GM23338 (cell line): ENCODE measurements around the gene SUPT3H. TPM values are rescaled to one million over a fixed set of nuclear protein-coding genes. Genes with fewer than 3 reads are reported as not detected.

Experiments used
- ATAC-seq: fragments of 200-7000 bp; cut with Tn5 transposase; 3 replicates; pipeline ENCODE4 v1.9.1; 2020
- DNase-seq: peaks from one replicate; pipeline ENCODE4 v3.0.0-alpha.2; 2015; ENCODE audit warnings: low spot score
- H2AFZ ChIP-seq: fragments of 200-600 bp; sonication (generic); 2 replicates; pipeline ENCODE4 v1.8.0; 2016; ENCODE audit warnings: antibody characterized with exemption, mild to moderate bottlenecking, moderate library complexity
- H3F3A ChIP-seq: fragments of 200-600 bp; sonication (generic); replicated peaks from 2 replicates; pipeline ENCODE4 v1.8.0; 2017; ENCODE audit warnings: antibody characterized with exemption, mixed run types, low read depth
- H3K27ac ChIP-seq: fragments of 200-600 bp; sonication (generic); 2 replicates; pipeline ENCODE4 v1.6.1; 2016; ENCODE audit warnings: low read depth
- H3K27me3 ChIP-seq: fragments of 200-600 bp; sonication (generic); 2 replicates; pipeline ENCODE4 v1.8.0; 2016; ENCODE audit warnings: mild to moderate bottlenecking, mixed run types, moderate library complexity; ENCODE audit not compliant: insufficient read depth
- H3K36me3 ChIP-seq: fragments of 200-600 bp; sonication (generic); 2 replicates; pipeline ENCODE4 v1.8.0; 2016; ENCODE audit warnings: mild to moderate bottlenecking; ENCODE audit not compliant: insufficient read depth
- H3K4me1 ChIP-seq: fragments of 200-600 bp; sonication (generic); 2 replicates; pipeline ENCODE4 v1.8.0; 2016; ENCODE audit warnings: mild to moderate bottlenecking, moderate library complexity; ENCODE audit not compliant: insufficient read depth
- H3K4me2 ChIP-seq: fragments of 200-600 bp; sonication (generic); 2 replicates; pipeline ENCODE4 v1.7.1; 2017; ENCODE audit warnings: mixed run types
- H3K4me3 ChIP-seq: fragments of 200-600 bp; sonication (generic); 2 replicates; pipeline ENCODE4 v1.6.1; 2016; ENCODE audit warnings: mixed run types
- H3K79me2 ChIP-seq: fragments of 200-600 bp; sonication (generic); replicated peaks from 2 replicates; pipeline ENCODE4 v1.8.0; 2017; ENCODE audit warnings: mild to moderate bottlenecking; ENCODE audit not compliant: insufficient read depth
- H3K9me2 ChIP-seq: fragments of 200-600 bp; sonication (generic); 2 replicates; pipeline ENCODE4 v1.8.0; 2017; ENCODE audit not compliant: insufficient read depth
- H4K20me1 ChIP-seq: fragments of 200-600 bp; sonication (generic); replicated peaks from 2 replicates; pipeline ENCODE4 v1.8.0; 2017; ENCODE audit warnings: mild to moderate bottlenecking; ENCODE audit not compliant: insufficient read depth
- H3K27ac Mint-ChIP-seq: 2 replicates; pipeline ENCODE4 v1.8.0; 2020; ENCODE audit warnings: inconsistent platforms, mild to moderate bottlenecking, moderate library complexity, mixed read lengths
- H3K27me3 Mint-ChIP-seq: 3 replicates; pipeline ENCODE4 v1.8.0; 2022; ENCODE audit warnings: low read depth, mild to moderate bottlenecking, moderate library complexity, mixed read lengths, inconsistent platforms; ENCODE audit not compliant: insufficient read depth, poor library complexity
- H3K36me3 Mint-ChIP-seq: 3 replicates; pipeline ENCODE4 v1.8.0; 2021; ENCODE audit warnings: low read depth, mild to moderate bottlenecking, inconsistent platforms, moderate library complexity, mixed read lengths
- H3K4me1 Mint-ChIP-seq: 3 replicates; pipeline ENCODE4 v1.8.0; 2020; ENCODE audit warnings: mild to moderate bottlenecking, inconsistent platforms, mixed read lengths
- H3K4me3 Mint-ChIP-seq: 3 replicates; pipeline ENCODE4 v1.8.0; 2021; ENCODE audit warnings: moderate library complexity, mild to moderate bottlenecking, inconsistent platforms, mixed read lengths
- H3K9me3 Mint-ChIP-seq: 3 replicates; pipeline ENCODE4 v1.8.0; 2020; ENCODE audit warnings: moderate library complexity, mild to moderate bottlenecking, inconsistent platforms, mixed read lengths
- CREB1 ChIP-seq: fragments of 250-450 bp; sonication (Bioruptor Pico); IDR thresholded peaks from 2 replicates; pipeline ENCODE4 v1.5.0; 2020; ENCODE audit warnings: low read depth, mild to moderate bottlenecking, moderate library complexity
- EZH2 ChIP-seq: fragments of 200-600 bp; sonication (generic); IDR thresholded peaks from one replicate; pipeline ENCODE4 v1.8.0; 2017; ENCODE audit warnings: antibody characterized with exemption, mild to moderate bottlenecking, low read depth; ENCODE audit not compliant: unreplicated experiment
- EZH2phosphoT487 ChIP-seq: fragments of 200-600 bp; sonication (generic); IDR thresholded peaks from one replicate; pipeline ENCODE4 v1.8.1; 2018; ENCODE audit warnings: antibody characterized with exemption; ENCODE audit not compliant: unreplicated experiment
- JUNB ChIP-seq: IDR thresholded peaks from one replicate; pipeline ENCODE4 v1.6.1; 2016; ENCODE audit warnings: antibody characterized with exemption; ENCODE audit not compliant: unreplicated experiment
- NANOG ChIP-seq: IDR thresholded peaks from 2 replicates; pipeline ENCODE4 v1.6.1; 2016; ENCODE audit warnings: antibody characterized with exemption, borderline replicate concordance
- ZNF114 ChIP-seq: fragments of 250-450 bp; sonication (Bioruptor Pico); IDR thresholded peaks from 2 replicates; pipeline ENCODE4 v1.5.0; 2020; ENCODE audit warnings: mild to moderate bottlenecking, moderate library complexity
- polyA plus RNA-seq: library from polyadenylated mRNA; unstranded; fragments of >200 nt; fragmentation: Nextera tagmentation; extraction: Ambion mirVana; gene quantifications from 2 replicates; pipeline ENCODE4 v1.2.1, GENCODE V29; 2016
- total RNA-seq: library from RNA; depleted of rRNA; stranded (reverse); fragments of >200 nt; shearing (Covaris generic); gene quantifications from 2 replicates; pipeline ENCODE4 v1.2.3, GENCODE V29; 2014
- TF ChIP-seq, protein P1 (sequence below), 2 experiments: fragments of 200-600 bp in 1 of 2; sonication (generic) in 1 of 2; conservative IDR thresholded peaks; 2 replicates each; pipeline versions ENCODE4 v1.5.1 to v1.6.1; 2016 to 2017; ENCODE audit warnings: antibody characterized with exemption in 2 of 2, low read depth in 2 of 2, mild to moderate bottlenecking in 2 of 2, moderate library complexity in 1 of 2

The SUPT3H gene
- total and polyA plus RNA-seq, 2 experiments from 2014 or later, result 11.4 to 30.1 TPM

DNA sequence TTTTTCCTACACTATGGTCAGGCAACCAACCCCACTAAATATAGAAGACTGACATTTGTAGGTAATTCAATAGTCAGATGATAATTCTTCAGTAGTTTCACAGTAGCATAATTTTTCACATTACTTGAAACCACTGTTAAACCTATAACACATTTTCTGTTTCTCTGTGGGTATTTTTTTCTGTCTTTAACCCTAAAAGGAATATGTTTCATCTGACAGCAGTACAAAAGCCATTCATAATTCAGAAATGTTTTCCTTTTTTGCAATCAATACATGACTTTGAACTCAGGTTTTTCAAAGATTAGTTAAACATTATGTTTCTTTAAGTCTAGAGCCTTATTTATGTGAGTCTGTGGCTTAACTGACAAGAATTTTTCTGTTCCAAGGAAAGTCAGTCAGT, 178.2 kb downstream of the SUPT3H start (continued):
- TF ChIP-seq, protein P1, sequence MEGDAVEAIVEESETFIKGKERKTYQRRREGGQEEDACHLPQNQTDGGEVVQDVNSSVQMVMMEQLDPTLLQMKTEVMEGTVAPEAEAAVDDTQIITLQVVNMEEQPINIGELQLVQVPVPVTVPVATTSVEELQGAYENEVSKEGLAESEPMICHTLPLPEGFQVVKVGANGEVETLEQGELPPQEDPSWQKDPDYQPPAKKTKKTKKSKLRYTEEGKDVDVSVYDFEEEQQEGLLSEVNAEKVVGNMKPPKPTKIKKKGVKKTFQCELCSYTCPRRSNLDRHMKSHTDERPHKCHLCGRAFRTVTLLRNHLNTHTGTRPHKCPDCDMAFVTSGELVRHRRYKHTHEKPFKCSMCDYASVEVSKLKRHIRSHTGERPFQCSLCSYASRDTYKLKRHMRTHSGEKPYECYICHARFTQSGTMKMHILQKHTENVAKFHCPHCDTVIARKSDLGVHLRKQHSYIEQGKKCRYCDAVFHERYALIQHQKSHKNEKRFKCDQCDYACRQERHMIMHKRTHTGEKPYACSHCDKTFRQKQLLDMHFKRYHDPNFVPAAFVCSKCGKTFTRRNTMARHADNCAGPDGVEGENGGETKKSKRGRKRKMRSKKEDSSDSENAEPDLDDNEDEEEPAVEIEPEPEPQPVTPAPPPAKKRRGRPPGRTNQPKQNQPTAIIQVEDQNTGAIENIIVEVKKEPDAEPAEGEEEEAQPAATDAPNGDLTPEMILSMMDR (conservative IDR thresholded peaks at IDR 0.05; ENCODE audit: low read depth in 2 of 2), result no peak

DNA sequence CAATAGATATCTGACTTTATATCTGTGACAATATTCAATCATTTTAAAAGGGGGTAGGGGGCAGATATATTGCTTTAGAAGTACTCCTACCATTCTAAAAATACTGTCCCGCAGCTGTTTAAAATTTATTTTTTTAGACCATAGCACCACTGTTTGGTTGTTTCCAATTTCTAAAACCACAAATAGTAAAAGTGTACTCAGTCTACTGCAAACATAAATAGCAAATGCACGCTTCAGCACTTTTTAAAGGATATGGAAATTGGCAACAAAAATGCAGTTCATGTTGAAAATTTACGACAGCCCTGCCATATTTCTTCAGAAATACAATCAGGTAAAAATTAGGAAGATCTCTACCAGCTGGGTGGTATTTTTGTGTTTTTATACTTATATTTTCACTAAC, 181.6 kb downstream of the SUPT3H start:
- no peak overlapping the region for H3K4me3 Mint-ChIP-seq
- no peaks in the 10 kb centered on the region for H3K27me3 Mint-ChIP-seq
- H3K27me3 ChIP-seq, result no peaks in the 10 kb centered on the region
- no peaks in the 10 kb centered on the region for H3K9me2 ChIP-seq
- no peak overlapping the region for H3K27ac ChIP-seq
- no peaks in the 10 kb centered on the region for H3F3A ChIP-seq
- H3K79me2 ChIP-seq, result no peaks in the 10 kb centered on the region
- no peak overlapping the region for H3K4me2 ChIP-seq
- no peak overlapping the region for H3K4me3 ChIP-seq
- no peaks in the 10 kb centered on the region for H4K20me1 ChIP-seq
- TF ChIP-seq CREB1 (no peak), NANOG (no peak), JUNB (no peak)
- TF ChIP-seq, protein P1 (conservative IDR thresholded peaks at IDR 0.05; ENCODE audit: low read depth in 2 of 2), result no peak
- no peak overlapping the region for H3K27ac Mint-ChIP-seq
- peaks cover 2% of the 10 kb centered on the region; the same call in 1 of the 2 replicates for H3K4me1 ChIP-seq
- H3K36me3 Mint-ChIP-seq, result no peaks in the 10 kb centered on the region
- H3K36me3 ChIP-seq, result no peaks in the 10 kb centered on the region
- no peaks in the 10 kb centered on the region for H3K9me3 Mint-ChIP-seq
- H2AFZ ChIP-seq, result no peak overlapping the region
- DNase-seq (no peak), ATAC-seq (no peak)
- H3K4me1 Mint-ChIP-seq, result no peaks in the 10 kb centered on the region

DNA sequence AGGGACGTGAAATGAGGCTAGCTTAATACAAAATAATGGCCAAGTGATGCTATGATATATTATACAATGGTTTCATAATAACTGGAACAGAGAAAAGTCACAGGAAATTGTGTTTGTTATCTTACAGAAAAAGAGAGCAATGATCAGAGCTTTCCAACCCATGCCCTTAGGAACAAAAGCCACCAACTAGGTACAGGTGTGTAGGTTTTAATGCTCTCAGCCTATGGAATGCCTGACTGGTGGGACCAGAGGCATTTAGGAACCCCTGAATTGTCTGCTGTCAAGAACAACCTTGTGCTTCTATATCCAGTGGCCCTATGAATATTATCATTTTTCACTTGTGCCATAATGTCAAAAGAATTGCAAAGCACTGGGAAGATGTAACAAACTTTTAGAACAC, 182.6 kb downstream of the SUPT3H start:
- no peaks in the 10 kb centered on the region for H3K27me3 Mint-ChIP-seq
- ATAC-seq (no peak), DNase-seq (no peak)
- Histone ChIP-seq H4K20me1 (no peaks in the 10 kb centered on the region), H3K9me2 (no peaks in the 10 kb centered on the region), H2AFZ (no peak overlapping the region), H3K36me3 (no peaks in the 10 kb centered on the region), H3K79me2 (no peaks in the 10 kb centered on the region), H3K4me1 (no peaks in the 10 kb centered on the region), H3F3A (no peaks in the 10 kb centered on the region), H3K27ac (no peak overlapping the region), H3K4me2 (no peak overlapping the region), H3K27me3 (no peaks in the 10 kb centered on the region), H3K4me3 (no peak overlapping the region)
- no peaks in the 10 kb centered on the region for H3K4me1 Mint-ChIP-seq
- H3K9me3 Mint-ChIP-seq, result no peaks in the 10 kb centered on the region
- no peak overlapping the region for H3K27ac Mint-ChIP-seq
- no peak for TF ChIP-seq ZNF114 (CRISPR knock-in tag)
- no peak overlapping the region for H3K4me3 Mint-ChIP-seq
- no peaks in the 10 kb centered on the region for H3K36me3 Mint-ChIP-seq

DNA sequence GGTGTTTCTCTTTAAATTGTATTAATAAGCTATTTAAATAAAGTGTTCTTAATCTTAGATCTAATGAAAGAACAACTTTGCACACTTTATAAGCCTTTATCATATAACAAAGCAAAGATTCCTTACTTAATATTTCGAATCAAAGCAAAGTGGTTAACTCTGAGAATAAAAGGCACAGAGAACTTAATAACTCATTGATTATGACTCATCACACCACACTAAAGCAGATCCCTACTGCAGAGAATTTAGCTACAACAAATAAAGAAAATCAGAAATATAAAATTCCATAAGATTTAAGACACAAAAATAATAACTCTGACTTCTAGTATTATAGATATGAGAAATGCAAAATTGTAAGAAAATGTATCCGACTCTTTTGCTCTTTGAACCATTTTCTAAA, 185.2 kb downstream of the SUPT3H start:
- H3K4me3 Mint-ChIP-seq, result no peak overlapping the region
- no peaks in the 10 kb centered on the region for H3K9me3 Mint-ChIP-seq
- H3K36me3 Mint-ChIP-seq, result no peaks in the 10 kb centered on the region
- ATAC-seq (no peak), DNase-seq (no peak)
- H3F3A ChIP-seq, result no peaks in the 10 kb centered on the region
- H3K4me1 Mint-ChIP-seq, result no peaks in the 10 kb centered on the region
- no peaks in the 10 kb centered on the region for H3K79me2 ChIP-seq
- no peaks in the 10 kb centered on the region for H4K20me1 ChIP-seq
- H3K36me3 ChIP-seq, result no peaks in the 10 kb centered on the region
- H3K9me2 ChIP-seq, result no peaks in the 10 kb centered on the region
- no peaks in the 10 kb centered on the region for H3K27me3 ChIP-seq
- no peak overlapping the region for H3K27ac Mint-ChIP-seq
- no peaks in the 10 kb centered on the region for H3K27me3 Mint-ChIP-seq
- no peaks in the 10 kb centered on the region for H3K4me1 ChIP-seq
- no peak overlapping the region for H3K4me2 ChIP-seq
- no peak overlapping the region for H3K27ac ChIP-seq
- no peak overlapping the region for H2AFZ ChIP-seq
- no peak overlapping the region for H3K4me3 ChIP-seq
- TF ChIP-seq, protein P1 (conservative IDR thresholded peaks at IDR 0.05; ENCODE audit: low read depth in 2 of 2), result no peak
- TF ChIP-seq EZH2 (no peak), EZH2phosphoT487 (no peak)
